Forelimb muscle (tissue), 1 donor: ENCODE measurements around the gene SREBF2. TPM values are rescaled to one million over a fixed set of nuclear protein-coding genes. Genes with fewer than 3 reads are reported as not detected.

Experiments
- DNase-seq: peaks from one replicate; pipeline ENCODE4 v3.0.0-alpha.2; 2013; ENCODE audit warnings: low read depth
- polyA plus RNA-seq: library from polyadenylated mRNA; unstranded; fragments of 120-200 nt; gene quantifications from one replicate; pipeline ENCODE4 v1.2.1, GENCODE V29; 2013; ENCODE audit not compliant: insufficient read length

SREBF2 gene
- polyA plus RNA-seq, 1 donor, result 84.4 TPM

DNA sequence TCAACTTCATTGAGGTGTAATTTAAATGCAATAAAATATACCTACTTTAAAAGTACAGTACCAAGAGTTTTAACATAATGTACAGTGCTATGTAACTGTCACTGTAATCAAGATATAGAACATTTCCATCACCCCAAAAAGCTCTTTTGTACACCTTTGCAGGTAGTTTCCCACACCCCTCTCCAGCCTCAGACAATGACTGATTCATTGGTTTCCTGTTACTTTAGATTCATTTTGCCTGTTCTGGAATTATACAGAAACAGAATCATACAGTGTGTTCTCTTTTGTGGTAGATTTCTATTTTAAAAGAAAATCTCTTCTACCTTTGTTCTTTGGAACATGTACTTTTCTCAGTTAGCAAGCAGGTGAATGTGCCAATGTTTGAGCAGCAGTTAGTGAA lies 43.8 kb downstream of the SREBF2 start:
- DNase-seq, result no peak

DNA sequence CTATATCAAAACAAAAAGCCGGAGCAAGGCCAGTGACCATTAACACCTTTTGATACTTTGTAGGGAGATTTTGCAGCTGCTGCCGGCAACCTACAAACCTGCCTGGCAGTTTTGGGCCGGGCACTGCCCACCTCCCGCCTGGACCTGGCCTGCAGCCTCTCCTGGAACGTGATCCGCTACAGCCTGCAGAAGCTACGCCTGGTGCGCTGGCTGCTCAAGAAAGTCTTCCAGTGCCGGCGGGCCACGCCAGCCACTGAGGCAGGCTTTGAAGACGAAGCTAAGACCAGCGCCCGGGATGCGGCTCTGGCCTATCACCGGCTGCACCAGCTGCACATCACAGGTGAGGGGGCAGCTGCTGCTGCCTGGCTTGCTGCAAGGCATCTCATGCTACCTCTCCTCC lies 47.7 kb downstream of the SREBF2 start:
- no peak for DNase-seq

GRCh38 chr22:41883400-41883799 lies 50.5 kb downstream of the SREBF2 start:
- no peak for DNase-seq

DNA sequence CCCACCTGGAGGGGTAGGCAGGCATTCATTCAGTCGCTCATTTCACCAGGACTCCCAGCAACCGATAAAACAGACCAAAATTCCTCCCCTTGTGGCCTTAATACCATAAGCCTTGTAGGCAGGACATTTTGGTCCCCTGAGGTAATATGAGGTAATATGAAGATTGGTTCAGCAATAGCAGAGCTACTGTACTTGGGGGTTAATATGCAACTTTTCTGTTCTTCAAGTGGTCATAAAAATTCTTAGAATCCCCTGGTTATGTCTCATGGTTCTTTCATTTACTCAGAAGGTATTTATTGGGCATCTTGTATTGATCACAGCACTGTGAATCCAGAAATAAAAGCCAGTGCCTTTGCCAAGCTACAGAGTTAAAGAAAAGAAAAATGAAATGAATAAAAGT lies 52.2 kb downstream of the SREBF2 start:
- no peak for DNase-seq

GRCh38 chr22:41885516-41885915 lies 52.6 kb downstream of the SREBF2 start:
- DNase-seq, result no peak

DNA sequence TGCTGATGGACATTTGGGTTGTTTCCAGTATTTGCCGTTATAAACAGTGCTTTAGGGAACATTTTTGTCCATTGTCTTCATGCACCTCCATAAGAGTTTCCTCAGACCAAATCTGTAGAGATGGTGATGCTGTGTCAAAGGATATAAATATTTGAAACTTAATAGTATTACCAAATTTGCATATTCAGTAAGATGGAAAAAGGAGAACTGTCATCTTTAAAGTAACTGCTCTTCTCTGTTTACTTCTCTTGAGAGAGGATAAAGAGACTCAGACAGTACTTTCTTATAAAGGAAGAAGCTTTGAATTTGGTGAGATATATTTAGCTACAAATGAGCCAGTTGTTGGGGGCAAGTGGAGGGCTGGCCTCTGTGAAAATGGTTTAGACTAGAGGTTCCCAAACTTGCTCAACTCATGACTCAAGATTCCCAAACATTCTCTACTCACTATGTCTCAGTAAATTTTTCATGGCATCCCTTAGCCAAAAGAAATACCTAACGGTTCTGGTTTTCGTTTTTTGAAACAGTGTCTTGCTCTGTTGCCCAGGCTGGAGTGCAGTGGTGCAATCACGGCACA lies 55.8 kb downstream of the SREBF2 start:
- no peak for DNase-seq

DNA sequence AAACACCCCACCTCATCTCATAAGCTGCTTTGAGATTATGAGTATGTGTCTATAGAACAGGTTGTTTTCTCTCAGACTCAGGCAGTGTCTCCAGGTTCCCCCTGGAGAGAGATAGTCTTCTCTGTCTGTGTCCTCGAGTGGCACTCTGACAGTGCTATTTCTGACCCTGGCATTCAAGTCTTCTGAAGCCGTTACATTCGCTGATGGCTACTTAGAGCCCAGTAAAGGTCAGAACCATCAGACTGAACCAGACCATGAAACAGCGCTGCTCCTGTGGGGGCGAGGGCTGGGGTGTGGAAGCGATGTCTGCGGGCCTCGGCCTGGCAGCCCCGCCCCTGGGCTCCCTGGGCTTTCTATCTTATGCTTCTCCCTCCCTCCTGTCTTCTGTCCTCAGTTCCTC lies 58.5 kb downstream of the SREBF2 start:
- DNase-seq, result no peak

DNA sequence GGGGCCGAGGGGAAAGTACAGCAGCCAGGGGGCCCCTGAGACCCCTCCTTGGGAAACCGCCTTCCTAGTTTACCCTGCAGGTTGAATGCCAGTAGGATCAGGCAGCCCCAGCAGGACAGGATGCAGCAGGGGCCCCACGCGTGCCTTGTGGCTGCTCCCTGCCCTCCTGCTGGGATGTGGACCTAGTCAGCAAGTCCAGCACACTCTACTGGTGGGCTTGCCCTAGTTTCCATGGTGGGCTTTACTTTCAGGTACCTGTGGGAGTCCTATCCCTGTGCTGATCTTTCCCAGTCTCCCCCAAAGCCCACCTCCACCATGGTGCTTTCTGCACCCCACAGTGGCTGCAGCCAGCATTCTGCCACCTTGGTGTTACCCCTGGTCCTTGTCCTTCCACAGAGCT lies 59.8 kb downstream of the SREBF2 start:
- no peak for DNase-seq

DNA sequence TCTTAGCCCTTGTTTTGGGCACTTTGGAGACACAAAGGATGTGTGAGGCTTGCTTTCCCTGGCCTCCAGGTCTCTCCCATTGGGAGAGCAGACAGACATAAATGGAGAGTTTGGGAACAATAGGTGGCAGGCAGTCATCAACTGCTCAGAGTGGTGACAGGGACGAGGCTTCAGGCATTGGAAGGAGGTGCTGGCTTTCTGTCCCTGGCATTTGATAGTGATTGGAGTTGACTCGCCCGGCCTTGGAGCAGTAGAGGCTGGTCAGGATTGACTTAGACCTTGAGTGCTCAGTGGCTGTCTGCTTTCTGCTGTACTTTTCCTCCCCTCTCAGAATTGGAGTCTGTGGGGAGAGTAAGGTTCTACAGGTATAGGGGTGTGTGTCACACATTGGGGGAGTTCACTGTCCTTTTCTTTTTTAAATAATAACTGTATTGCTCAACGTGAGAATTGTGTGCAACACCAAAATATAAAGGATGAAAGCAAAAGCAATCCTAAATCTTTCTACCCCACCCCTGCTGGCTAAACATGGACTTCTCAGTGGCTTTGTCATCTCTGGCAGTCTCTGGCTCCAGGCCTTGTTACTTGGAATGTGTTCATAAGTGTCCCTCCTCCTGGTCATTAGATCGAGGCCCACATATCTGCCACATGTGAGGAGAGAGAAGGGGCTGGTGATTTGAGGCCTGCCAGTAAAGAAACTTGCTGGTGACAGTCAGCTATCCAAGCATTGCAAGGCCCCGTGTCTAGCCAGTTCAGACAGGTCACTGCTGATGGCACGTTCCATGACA lies 60.9 kb downstream of the SREBF2 start:
- no peak for DNase-seq

GRCh38 chr22:41898645-41899044 lies 65.7 kb downstream of the SREBF2 start:
- DNase-seq, result no peak

DNA sequence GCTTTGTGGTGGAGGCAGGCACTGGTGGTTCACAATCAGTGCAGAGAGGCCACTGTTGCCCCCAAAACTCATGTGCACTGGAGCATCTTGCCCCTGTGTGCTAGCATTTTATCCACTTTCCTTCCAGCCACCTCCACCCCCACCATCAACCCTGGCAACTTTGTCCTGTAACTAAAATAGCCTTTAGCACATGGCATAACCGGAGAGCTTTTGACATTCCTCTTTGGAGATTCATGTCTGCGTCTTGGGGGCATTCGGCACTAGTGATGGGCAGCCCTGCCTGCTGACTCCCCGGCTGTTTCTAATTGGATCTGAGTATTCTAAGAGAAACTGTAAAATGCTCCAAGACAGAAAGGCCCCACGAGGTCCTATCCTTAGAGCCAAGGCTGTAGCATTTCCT lies 66.2 kb downstream of the SREBF2 start:
- DNase-seq, result no peak

DNA sequence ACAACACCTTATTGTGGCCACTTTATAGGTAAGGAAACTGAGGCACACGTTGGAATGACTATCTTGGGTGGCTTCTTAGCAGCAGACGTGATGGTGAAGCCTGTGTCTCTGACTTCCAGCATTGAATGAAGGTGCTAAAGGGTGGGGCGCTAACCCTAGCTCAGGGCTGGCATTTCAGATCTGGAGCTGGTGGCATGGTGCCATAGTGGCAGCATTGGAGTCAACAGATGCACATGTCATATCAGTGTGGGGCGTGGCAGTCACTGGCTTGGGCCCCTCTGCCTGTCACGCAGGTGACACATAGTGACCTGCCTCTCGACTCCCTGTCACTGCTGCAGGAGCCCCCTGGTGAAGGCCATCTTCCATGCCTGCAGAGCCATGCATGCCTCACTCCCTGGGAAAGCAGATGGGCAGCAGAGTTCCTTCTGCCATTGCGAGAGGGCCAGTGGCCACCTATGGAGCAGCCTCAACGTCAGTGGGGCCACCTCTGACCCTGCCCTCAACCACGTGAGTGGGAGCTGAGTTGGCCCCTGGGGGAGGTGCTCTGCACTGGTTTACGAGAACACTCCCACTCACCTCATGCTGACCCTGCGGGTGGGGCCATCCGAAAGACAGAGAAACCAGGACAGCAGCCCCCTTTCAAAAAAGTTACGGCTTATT lies 67.2 kb downstream of the SREBF2 start:
- DNase-seq, result no peak

- DNase-seq, result no peak
Observed at GRCh38 chr22:41900652-41901312, 67.9 kb downstream of the SREBF2 start.

GRCh38 chr22:41902016-41902415 lies 69.1 kb downstream of the SREBF2 start:
- no peak for DNase-seq

GRCh38 chr22:41902932-41903421 lies 70.1 kb downstream of the SREBF2 start:
- DNase-seq, result no peak

- no peak for DNase-seq
Observed at GRCh38 chr22:41904450-41905410, 71.8 kb downstream of the SREBF2 start.

- no peak for DNase-seq
Observed at GRCh38 chr22:41905411-41906202, 72.7 kb downstream of the SREBF2 start.

DNA sequence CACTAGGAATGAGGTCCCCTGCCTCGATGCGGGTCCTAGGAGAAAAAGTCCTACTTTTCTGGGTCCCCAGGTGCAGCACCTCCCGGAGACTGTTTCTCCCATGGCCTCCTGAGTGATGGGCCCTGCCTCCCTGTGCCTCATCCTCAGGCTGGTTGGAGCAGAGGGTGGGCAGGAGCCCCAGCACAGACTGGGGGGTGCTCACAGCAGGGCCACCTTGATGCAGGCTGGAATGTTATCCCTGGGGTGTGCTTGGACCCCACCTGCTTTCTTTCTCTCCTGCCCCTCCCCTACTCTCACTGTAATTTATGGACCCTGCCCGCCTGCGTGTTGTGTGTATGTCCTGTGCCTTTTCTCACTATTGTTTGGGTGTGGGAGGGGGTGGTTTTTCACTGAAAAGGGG lies 73.9 kb downstream of the SREBF2 start:
- DNase-seq, result no peak

GRCh38 chr22:41907436-41908401 lies 74.8 kb downstream of the SREBF2 start:
- DNase-seq, result no peak
